GM18870 (cell line): ENCODE results near the gene SSPN.
"Not testable (repeated sequence)": the region's sequence is repeated elsewhere in the genome, so short reads cannot be mapped to it uniquely, and the experiment has no call there.

ENCODE experiments used
- ATAC-seq: cut with Tn5 transposase; IDR thresholded peaks from one replicate; pipeline ENCODE4 v1.9.1; 2021; ENCODE audit warnings: moderate library complexity; ENCODE audit not compliant: unreplicated experiment

The SSPN gene

DNA sequence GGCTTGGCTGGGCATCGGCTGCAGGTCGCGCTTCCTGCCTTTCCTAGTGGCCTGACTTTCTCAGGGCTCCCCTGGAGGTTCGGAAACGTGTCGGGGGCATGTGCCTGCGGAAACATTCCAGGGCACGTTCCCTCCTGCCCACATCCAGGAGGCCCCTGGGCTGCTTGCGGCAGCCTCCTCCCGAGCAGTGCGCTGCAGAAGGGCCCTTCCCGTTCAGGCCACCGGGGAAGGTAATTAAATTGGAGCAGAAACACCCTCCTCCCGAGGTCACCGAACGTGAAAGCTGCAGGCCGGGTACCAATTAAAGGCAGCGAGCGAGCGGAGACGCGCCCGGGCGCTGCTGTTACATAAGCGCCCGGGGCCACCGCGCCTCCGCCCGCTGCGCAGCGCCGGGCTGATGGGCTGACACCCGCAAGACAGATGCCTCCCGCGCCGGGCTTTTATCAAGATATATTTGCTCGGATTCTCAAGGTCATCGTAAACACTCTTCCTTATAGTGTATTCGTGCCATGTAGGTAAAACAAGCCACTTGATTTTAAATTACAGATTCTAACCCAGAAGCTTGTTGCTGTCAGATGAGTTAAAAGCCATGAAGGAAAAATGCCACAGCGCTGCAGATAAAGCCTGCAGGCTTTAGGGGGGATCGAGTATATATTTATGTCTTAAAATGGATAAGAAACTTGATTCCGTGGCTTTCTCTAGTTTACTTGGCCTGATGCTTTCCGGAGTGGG is 31.4 kb downstream of the SSPN start:
- ATAC-seq = no peak

DNA sequence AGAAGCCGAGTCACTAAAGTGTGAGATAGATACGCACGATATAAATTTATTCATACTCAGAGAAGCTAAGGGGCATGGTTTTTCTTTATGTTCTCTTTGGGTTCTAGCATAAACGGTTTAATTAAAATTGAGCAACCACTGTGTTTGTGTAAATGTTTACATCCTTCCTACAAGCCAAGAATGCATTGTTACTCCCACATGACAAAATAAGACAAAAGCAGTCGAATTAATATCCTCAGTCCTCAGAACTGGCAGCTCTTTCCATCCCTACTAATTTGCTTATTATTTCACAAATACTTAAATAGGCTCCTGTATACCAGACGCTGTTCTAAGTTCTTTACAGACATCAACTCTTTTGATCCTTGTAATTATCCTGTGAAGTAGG is 32.0 kb downstream of the SSPN start:
- no peak for ATAC-seq

DNA sequence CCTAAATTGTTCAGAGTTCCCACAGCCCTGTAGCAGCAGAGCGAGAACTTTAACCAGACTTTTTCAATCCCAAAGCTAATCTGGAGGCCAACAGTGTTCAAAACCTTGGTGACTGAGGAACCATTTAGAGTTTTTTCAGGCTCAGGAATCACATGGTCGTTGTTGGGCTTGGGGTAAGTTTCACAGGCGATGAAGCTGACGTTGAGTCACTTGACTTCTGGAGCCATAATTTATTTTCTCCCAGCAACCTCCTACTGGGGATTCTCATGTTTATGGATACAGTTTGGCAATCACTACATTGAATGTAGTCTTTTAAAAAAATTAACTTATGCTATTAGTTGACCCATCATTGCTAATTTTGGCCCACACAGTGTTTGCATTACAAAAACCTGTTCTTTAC is 34.5 kb downstream of the SSPN start:
- no peak for ATAC-seq

DNA sequence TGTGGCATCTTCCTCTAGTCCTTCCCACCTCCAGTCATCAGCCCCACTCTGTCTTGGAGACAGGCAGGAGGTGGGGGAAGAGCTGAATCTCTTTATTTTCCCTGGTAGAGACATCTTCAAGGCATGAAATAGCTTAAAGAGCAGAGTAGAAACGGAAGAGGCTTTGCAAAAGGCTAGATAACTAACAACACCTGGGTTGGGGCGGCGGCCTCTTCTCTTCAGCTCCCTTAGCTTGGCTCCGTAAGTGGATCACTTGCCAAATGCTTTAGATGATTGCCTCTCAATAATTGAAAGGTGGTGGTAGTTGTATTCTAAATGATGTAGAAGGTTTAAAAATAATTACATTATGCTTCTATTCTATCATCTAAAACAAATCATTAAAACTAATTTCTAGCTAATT is 36.1 kb downstream of the SSPN start:
- no peak for ATAC-seq

DNA sequence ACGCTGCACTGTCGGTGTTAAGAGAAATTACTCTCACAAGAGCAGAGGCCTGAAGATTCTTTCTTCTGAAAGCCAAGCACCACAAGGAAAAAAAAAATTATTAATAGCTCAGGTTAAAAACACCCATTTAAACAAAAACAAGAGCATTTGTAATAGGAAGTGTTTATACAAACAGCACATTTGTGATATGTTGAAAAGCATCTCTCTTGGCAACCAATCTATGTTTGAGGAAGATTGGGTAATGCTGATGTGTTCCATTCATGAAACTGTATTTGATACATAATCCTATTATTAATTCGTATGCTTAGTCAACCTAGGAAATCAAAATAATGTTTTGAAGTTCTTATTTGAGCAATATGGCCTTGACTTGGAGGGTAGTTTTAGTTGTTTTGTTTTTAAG is 36.5 kb downstream of the SSPN start:
- ATAC-seq = no peak

DNA sequence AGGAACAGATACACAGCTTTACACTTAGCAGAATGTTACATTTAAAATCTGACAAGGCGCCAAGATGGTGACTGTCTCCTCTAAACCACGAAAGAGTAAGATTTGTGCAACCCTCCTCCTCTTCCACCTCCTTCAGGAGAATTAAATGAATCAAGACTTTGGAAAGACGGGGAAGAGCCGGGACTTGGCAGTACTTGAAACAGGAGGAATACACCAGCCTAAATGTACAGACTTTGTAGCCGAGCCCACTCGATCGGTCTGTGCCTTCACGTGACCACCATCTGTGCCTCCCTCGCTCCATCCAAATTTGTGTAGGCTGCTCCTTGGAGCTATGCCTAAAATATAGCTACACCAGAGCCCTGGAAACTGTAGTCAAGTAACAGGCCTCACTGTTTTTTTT is 38.3 kb downstream of the SSPN start:
- ATAC-seq = no peak

DNA sequence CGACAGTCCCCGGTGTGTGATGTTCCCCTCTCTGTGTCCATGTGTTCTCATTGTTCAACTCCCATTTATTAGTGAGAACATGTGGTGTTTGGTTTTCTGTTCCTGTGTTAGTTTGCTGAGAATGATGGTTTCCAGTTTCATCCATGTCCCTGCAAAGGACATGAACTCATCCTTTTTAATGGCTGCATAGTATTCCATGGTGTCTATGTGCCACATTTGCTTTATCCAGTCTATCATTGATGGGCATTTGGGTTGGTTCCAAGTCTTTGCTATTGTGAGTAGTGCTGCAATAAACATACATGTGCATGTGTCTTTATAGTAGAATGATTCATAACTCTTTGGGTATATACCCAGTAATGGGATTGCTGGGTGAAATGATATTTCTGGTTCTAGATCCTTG is 40.1 kb downstream of the SSPN start:
- not testable (repeated sequence) for ATAC-seq

DNA sequence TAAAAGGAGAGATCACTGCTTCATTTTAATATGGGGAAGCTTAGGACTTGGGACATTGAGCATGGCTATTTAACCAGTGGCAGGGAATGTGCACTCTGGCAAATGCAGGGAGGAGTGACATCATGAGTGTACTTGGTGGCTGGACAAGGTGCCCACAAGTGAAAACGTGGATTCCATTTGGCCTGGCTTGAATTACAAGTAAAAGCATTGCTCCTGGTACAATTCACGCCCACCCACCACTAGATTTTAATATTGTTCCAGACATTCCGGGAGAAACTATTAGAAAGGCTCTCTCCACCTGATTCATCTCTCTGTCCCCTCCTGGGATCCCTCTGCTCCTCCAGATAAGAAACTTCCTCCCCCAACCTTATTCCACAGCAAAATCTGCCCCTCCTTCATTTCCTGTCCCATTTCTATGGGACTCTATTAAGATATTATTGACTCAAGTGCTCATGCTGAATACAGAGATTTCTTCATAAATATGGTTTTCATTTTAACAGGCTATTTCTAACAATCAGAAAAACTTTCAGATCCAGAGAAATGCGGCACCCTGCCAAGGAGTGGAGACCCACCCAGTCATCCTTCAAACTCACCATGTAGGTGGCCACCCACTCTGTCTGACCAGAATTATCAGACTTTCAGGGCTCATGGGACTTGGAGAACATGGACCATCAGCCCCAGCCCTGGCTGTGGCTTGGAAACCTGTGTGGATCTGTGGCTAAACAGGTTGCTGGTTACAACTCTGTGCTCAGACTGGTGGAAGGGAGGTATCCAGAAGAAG is 43.2 kb downstream of the SSPN start:
- no peak for ATAC-seq

DNA sequence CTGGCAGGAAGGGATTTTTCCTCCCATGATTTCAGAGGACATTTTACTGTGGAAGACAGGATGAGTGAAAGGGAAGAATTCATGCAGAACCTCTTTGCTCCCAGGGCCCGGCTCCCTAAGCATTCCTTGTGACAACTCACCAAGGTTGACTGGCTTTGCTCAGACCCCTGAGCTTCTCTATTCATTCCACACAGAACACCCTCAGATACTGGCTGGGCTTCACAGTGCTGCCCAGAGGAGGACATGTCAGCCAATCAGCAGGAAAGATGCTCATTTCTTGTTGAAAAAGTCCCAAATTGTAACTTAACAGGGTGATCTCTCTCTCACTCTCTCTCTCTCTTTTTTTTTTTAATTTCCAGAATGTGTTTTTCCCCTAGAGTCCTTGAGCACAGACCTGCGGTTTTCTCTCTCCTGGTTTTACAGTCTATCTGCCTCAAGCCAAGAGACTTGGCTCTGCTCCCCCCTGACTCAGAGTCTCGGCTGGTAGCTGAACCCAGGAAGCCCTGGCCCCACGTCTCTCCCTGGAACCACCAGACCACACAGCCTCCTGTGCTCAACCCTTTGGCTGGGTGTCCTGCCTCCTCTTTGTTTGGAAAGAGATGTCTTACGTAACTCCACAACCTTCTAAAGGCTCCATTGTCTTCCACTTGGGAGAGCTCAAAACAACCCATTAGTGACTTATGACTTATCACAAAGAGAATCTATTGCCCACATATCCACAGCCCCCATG is 43.9 kb downstream of the SSPN start:
- ATAC-seq = no peak

DNA sequence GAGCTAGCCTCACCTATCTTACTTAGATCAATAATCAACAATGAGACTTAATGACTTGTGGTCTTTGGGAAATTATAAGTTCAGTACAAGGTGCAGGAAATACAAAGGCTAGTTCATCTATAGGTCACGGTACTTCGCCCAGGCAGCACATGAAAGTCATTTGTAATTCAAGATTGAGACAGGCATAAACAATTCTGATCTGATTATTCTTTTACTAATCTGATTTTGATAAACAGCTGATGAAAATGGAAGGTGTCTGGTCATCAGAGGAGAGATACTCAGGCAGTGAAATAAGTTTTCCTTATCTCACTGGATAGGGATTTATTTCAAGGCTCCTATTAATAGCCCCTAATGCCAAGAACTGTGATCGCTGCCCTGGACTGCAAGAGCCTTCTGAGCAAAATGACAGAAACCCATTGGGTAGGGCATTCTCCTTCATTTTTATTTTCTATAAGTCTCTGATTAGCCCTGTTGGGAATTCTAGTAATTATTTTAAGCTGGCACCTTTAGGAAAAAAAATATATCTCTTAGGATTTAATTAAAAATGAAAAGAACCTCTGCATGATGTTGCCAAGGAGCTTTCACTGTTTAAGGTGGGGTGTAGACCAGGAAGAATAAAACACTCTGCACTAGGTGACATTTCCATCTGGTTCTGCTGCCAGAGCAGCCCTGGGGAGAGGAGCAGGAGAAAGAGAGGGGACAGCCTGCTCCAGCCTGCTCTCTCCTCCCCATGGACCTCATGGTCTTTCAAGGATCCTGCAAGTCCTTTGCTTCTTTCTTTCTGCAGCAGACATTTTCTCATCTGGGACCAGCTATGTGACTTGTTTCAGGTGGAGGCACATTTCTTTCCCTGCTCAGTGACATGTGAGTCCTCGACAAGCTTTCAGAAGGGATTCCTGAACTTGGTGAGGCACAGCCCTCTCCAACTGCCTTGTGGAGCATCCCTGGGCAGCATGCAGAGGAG is 44.8 kb downstream of the SSPN start:
- no peak for ATAC-seq

DNA sequence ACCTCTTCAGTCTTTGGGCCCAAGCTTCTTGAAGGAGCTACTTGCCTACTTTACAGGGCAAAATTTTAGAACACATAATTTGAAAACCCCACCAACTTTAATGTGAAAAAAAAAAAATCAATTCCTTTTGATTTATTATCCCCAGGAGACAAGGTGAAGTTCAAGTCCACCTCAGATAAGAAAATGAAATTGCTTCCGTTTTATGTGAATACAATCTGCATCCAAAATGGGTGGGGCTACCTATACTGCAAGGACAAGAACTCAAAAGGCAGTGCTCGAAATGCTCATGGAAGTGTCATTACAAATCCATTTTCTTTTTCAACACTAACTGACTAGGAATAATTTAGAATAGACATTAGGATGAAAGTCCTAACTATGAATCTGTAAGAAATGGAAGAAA is 45.7 kb downstream of the SSPN start:
- ATAC-seq = no peak

DNA sequence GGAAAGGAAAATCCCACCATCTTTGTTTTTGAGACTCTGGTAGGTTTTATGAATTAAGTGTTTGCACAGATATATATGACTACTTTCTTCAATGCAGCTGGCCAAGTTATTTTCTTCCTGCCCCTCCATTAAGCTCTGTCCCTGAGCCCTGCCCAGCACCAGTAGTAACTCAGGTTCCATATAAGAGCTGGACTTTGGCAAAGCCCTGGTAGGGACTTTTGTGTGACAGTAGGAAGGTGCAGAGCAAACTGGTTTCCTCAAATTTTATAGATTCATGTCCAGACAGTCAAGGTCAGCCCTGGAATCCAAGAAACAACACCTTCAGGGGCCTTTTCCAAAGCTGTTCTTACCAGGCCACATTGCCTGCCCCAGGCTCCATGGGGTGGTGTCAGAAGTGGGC is 47.3 kb downstream of the SSPN start:
- no peak for ATAC-seq

DNA sequence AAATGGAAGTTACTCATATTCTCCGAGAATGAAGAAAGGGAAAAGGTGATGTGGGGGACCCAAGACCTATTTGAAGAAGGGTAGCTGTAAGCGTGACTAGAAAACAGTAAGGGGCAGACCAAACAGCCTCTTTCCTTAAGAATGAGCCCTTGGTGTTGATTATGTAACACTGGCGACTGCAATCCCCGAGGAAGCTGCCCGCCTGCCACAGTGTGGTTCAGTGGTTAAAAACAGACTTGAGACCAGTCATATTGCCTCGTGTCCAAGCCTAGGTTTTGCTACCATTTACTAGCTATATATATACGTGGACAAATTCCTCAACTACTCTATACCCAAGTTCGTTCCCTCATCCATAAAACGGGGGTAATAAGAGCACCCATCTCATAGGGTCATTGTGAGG is 49.1 kb downstream of the SSPN start:
- ATAC-seq = no peak

DNA sequence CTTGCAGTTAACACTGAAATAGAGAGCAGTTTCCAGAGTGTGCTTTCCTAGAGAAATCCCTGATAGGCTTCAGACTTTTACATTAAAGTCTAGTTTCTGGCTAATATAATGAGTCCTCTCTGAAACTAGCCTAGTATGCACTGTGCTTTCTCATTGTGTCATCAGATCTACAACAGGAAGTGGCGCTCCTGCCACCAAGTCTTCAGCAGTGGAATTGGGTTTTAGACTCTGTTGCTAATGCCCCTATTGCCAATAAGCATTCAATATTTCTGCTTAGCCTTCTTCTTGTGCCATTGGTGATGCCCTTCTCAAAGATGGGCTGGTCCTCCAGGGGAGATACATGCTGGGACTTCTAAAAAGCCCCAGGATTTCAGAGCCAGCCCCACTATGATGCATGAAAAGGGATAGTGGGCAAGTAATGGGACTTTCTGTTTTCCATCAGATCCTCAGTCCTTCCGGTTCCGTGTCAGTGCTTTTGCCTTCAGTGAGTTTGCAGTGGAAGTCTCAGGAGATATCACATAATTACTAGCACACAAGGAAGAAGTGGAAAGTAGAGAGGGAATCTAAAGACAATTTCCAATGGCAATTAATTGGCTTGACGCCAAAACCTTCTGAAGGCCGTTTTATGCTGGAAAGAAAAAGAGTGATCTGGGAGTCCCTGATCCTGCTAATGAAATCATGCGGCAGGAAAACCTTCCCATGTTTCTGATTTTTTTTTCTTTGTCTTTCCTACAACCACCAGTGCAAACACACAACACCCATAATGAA is 50.0 kb downstream of the SSPN start:
- ATAC-seq = no peak

DNA sequence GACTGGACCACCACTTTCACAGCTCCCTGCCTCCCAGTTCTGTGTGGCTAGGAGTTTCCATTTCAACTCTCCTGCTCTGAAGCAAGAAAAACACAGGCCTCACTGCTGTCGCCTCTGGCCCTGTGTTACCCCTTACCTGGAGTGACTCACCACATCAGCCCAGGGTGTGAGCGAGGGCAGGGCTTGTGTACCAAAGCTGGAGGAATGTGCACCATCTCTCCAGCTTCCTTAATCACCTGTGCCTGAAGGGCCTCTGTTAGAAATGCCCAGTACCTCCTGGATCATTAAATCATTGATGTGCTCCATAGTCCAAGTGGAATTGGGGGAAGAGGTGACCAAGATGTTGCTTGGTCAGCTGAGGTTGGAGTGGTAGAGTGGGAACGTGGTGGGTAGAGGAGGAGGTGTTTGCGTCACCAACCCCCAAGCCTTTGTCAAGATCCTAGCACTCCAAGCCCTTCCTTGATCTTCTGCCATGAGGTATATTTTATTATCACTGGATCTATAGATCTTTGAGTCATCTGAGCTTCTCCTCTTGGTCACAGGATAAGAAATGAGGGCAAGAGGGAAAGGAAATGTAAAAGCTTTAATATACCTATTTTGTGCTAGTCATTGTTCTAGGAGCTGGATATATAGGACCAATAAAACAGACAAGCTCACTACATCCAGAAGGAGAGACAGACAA is 51.3 kb downstream of the SSPN start:
- no peak for ATAC-seq

DNA sequence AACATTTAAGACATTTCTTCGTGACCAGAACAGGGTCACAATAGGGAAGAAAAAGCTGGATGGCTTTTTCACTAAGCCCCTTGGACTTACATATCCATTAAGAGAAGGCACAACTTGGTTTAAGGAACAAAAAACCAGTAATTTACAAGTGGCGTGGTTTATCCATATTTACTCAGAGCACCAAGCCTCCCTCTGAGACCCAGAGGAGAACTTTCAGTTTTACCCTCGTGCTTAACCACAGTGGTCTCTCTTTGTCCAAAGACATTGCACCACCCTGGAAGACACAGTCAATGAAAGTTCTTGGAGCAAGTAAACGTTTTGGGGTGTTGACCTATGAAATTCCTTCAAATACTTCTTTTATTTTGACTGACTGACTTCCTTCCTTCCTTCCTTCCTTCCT is 52.5 kb downstream of the SSPN start:
- no peak for ATAC-seq

DNA sequence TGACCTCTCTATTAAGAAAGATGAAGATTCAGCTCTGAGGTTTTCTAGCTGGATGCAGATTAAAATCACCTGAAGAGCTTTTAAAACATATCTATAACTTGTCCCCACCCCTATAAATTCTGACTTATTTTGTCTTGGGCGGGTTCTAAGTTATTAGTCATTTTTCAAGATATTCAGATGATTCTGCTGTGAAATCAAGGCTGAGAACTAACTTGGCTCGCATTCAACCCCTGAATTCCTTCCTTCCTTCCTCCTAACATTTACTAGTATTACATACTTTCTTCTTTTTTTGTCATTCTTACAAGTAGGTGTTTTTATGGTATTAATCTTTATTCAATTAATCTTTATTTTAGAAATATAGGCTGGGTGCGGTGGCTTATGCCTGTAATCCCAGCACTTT is 55.4 kb downstream of the SSPN start:
- no peak for ATAC-seq

DNA sequence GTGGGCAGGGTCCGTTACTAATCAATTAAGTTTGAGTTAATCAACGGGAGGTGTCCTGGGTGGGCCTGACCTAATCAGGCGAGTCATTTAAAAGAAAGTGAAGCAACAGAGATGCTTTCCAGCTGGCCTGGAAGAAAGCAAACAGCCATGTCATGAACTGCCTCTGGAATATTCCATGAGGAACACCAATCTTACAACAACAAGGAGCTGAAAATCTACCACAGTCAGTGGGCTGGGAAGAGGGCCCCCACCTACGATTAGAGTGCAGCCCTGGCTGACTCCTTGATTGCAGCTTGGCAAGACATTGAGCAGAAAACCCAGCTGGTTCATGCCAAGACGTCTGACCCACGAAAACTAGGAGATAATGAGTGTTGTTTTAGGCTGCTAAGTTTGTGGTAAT is 56.2 kb downstream of the SSPN start:
- ATAC-seq = no peak

DNA sequence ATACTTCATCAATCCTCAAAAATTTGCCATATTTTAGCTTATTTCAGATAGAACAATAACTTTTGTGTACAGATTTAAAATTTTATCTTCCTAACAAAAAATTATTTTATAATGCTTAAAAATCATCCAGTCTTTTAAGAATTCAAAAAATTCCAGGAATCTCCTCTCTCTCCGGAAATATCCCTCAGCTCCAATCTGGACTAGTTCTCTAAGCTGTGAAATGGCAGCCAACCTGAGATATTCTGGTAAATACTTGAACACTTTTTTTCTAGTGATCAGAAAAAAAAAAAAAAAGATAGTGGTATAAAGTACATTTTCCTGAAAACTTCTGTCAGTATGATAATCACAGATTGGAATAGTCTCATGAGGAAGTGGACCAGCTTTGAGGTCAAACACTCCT is 57.6 kb downstream of the SSPN start:
- ATAC-seq = no peak
